Activated CD4-positive, alpha-beta T cell treated with anti-CD3 and anti-CD28 coated beads for 1 hour (primary cell): Measurements from ENCODE around the gene COL2A1.

Experiments
- DNase-seq: peaks from one replicate; pipeline ENCODE4 v3.0.0-alpha.2; 2020

Gene COL2A1

GRCh38 chr12:48010366-48010970, 6.2 kb upstream of the COL2A1 start:
- DNase-seq, result no peak

GRCh38 chr12:48009471-48009870, 5.2 kb upstream of the COL2A1 start:
- DNase-seq, result no peak

GRCh38 chr12:48008950-48009349, 4.7 kb upstream of the COL2A1 start:
- no peak for DNase-seq

- DNase-seq, result no peak
These were observed 4.1 kb upstream of the COL2A1 start for GRCh38 chr12:48008349-48008748.

- DNase-seq, result no peak
These were observed 2.9 kb upstream of the COL2A1 start for GRCh38 chr12:48007206-48007605.

- no peak for DNase-seq
These were observed 1.4 kb upstream of the COL2A1 start for GRCh38 chr12:48005750-48006021.

GRCh38 chr12:48005001-48005749, 899 bp upstream of the COL2A1 start:
- DNase-seq, result no peak

GRCh38 chr12:48003226-48004052, 837 bp downstream of the COL2A1 start:
- no peak for DNase-seq

- no peak for DNase-seq
These were observed 1.5 kb downstream of the COL2A1 start for GRCh38 chr12:48002773-48003218.

- DNase-seq, result no peak
These were observed 1.9 kb downstream of the COL2A1 start for GRCh38 chr12:48002414-48002730.

GRCh38 chr12:48001505-48002413, 2.5 kb downstream of the COL2A1 start:
- DNase-seq, result no peak

GRCh38 chr12:48000878-48001504, 3.3 kb downstream of the COL2A1 start:
- no peak for DNase-seq

GRCh38 chr12:47999816-48000215, 4.5 kb downstream of the COL2A1 start:
- no peak for DNase-seq

GRCh38 chr12:47997321-47997720, 7.0 kb downstream of the COL2A1 start:
- no peak for DNase-seq

GRCh38 chr12:47995981-47996401, 8.3 kb downstream of the COL2A1 start:
- DNase-seq, result no peak

- no peak for DNase-seq
These were observed 10.8 kb downstream of the COL2A1 start for GRCh38 chr12:47993491-47993890.

- no peak for DNase-seq
These were observed 11.5 kb downstream of the COL2A1 start for GRCh38 chr12:47992776-47993175.

- DNase-seq, result no peak
These were observed 12.9 kb downstream of the COL2A1 start for GRCh38 chr12:47991106-47992061.

- DNase-seq, result no peak
These were observed 13.7 kb downstream of the COL2A1 start for GRCh38 chr12:47990351-47991105.

- DNase-seq, result no peak
These were observed 14.6 kb downstream of the COL2A1 start for GRCh38 chr12:47989666-47990065.

- DNase-seq, result no peak
These were observed 15.3 kb downstream of the COL2A1 start for GRCh38 chr12:47989023-47989417.
